Measurements from ENCODE around the gene EHD2. TPM values are rescaled to one million over a fixed set of nuclear protein-coding genes. Genes with fewer than 3 reads are reported as not detected.
A peak's percentile ranks its signal among the peaks of the same experiment; 100 is the strongest.

Gene EHD2
- total RNA-seq, 1 donor from 2014 or later = 51.5 TPM

DNA sequence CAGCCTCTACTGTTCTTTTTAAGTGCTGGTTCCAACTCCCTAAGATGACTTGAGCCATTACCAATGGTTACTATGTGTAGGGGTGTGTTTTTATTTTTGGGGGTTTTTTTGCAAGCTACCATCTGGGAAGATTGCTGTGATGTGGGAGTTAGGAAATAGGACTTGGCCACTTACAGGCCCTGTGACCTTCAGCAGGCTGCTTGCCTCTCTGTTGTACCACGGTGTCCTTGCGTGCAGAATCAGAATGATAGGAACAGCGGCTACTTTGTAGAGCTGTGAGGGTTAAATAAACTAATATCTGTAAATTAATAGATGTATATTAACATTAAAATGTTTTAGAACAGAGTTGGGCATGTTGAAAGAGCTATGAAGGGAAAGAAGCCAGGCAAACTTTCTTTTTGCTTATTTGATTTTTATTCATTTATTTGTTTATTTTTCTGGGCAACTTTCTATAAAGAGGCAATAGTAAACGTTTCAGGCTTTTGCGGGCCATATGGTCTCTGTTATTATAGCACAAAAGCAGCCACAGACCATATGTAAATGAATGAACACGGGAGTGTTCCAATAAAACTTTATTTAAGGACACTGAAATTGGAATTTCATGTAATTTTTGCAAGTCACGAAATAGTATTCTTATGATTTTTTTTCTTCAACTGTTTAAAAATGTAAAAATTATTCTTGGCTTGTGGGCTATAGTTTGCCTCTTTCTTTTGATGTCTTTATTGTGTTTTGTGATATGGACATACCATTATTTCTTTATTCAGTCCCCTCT lies 26.4 kb upstream of the EHD2 start:
- intact Hi-C loops (cut with micrococcal nuclease) = no loop called here
- ATAC-seq (no peak), DNase-seq (no peak)

DNA sequence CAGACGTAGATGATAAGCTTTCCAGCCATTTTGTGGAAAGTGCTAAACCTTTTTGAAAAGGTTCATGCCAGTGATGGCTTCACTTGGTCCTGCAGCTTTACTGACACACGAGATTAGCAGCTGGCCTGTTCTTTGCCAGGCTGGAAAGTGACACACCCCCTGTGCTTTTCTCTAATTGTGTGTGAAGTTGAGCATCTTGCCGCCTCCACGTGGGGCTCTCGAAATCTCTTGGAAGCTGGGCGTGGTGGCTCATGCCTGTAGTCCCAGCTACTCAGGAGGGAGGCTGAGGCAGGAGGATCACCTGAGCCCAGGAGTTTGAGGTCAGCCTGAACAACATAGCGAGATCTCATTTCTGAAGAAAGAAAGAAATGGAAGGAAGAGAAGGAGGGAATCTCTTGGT lies 25.3 kb upstream of the EHD2 start:
- no peak for DNase-seq
- no peak for ATAC-seq
- intact Hi-C loops (cut with micrococcal nuclease) = no loop called here

DNA sequence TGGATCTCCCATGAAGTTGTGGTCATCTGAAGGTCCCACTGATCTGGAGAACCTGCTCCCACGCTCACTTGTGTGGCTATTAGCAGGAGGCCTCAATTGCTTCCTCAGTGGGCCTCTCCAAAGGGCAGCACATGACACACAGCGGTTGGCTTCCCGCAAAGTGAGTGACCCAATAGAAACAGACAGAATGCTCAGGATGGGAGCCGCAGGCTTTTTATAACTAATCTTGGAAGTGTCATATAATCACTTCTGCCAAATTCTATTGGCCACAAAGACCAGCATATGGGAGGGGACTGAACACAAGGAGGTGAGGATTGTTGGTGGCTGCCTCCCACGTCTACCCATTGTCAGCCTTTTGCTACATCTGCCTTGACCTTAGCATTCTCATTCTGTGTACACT lies 22.1 kb upstream of the EHD2 start:
- no peak for ATAC-seq
- DNase-seq = no peak
- intact Hi-C loops (cut with micrococcal nuclease) = no loop called here

DNA sequence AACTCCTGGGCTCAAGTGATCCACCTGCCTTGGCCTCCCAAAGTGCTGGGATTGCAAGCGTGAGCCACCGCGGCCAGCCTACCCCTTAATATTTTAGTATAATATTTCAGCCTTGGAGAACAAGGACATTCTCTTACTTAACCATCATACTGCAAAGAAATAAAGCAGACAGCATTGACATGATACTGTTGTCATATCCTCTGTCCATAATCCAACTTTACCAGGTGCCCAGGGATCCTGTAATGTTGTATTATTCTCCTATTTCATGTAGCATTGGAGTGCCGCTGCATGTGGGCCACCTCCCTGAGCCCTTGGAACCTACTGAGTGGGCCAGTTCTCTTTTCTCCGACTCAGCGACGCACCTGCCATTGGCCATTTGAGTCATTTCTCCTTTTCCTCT lies 21.4 kb upstream of the EHD2 start:
- no peak for DNase-seq
- intact Hi-C loops (cut with micrococcal nuclease) = no loop called here
- ATAC-seq = no peak

DNA sequence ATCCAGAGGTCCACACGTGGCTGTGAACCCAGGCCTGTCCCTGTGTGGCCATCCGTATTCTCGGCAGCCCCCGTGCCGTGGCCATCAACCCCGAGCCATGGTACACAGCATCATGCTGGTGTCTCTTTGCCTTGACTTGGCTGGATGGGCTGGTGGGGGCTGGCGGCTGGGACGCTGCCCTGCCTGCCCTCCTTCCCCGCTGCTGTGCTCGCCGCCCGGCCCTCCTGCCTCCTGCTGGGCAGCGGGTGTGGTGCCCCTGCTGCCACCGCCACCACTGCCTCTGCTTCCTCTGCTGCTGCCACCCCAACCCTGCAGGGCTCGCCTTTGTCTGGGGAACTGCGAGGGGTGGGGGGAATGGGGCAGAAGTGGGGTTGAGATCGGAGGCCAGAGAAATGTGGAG lies 19.7 kb upstream of the EHD2 start:
- intact Hi-C loops (cut with micrococcal nuclease) = no loop called here
- ATAC-seq (no peak), DNase-seq (no peak)

DNA sequence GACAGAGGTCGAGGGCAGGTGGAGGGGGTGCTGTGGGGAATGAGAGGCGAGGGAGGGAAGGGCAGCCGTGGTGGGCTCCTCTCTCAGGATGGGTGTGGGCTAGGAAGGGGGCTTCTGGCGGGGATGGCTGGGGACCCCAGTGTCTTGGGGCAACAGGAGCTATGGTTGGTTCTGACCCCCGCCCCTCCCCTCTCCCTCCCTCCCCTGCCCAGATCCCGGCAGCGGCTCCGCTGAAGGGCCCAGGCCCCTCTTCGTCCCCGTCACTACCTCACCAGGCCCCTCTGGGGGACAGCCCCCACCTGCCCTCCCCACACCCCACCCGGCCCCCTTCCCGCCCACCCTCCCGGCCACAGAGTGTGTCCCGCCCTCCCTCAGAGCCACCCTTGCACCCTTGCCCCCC lies 19.3 kb upstream of the EHD2 start:
- intact Hi-C loops (cut with micrococcal nuclease) = no loop called here
- no peak for DNase-seq
- ATAC-seq = no peak

DNA sequence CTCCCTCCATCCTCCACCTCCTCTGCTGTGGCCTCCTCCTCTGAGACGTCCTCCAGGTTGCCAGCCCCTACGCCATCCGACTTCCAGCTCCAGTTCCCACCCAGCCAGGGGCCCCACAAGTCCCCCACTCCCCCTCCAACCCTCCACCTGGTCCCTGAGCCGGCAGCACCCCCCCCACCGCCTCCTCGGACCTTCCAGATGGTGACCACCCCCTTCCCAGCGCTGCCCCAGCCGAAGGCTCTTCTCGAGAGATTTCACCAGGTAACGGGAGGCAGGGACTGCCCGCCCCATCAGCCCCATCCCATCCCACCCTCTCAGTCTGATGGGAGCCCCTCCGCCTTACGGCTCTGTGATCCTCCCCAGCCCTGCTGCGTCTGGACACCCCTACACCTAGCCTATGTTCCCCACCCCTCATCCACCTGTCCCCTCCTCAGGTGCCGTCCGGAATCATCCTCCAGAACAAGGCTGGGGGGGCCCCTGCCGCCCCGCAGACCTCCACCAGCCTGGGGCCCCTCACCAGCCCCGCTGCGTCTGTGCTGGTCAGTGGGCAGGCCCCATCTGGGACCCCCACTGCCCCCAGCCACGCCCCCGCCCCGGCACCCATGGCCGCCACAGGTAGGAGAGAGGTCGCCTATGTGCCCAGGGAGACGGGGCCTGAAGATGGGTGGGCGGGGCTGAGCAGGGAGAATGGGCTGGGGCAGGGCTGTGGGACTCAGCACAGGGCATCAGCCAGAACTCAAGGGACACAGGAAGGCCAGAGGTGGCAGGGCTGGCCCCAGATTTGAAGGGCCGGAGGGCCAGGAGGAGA lies 18.6 kb upstream of the EHD2 start:
- no peak for DNase-seq

DNA sequence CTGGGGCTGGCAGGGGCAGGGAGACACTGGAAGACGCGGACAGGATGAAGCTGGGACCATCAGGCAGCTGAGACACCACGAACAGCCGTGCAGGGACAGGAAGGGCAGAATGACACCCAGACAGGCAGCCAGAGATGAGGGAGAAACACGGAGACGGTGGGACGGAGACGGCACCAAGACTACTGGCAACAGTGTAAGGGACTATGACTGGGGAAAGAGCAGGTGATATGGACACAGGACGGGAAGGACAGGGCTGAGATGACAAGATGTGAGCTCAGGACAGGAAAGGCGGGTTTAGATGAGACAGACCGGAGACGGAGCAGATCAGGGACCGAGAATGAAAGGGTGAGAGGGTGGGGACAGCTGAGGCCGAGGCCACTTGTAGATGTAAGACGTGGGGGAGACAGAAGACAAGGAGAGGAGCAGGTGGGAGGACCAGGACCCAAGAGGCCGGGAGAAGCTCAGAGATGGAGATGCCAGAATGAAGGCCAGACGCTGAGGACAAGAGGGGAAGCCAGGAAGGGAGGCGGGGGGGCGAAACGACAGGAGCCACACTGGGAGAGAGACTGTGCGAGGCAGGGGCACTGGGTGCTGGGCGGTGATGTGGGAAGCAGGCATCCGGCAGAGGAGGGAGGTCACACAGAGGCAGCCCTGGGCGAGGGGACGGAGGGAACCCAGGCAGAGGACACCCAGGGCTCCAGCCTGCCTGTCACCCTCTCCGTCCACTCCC lies 17.5 kb upstream of the EHD2 start:
- DNase-seq = no peak
- ATAC-seq = no peak
- intact Hi-C loops (cut with micrococcal nuclease) = no loop called here

More for the DNA sequence above, 18.6 kb upstream of the EHD2 start:
- intact Hi-C loops (cut with micrococcal nuclease) = no loop called here
- ATAC-seq = no peak

DNA sequence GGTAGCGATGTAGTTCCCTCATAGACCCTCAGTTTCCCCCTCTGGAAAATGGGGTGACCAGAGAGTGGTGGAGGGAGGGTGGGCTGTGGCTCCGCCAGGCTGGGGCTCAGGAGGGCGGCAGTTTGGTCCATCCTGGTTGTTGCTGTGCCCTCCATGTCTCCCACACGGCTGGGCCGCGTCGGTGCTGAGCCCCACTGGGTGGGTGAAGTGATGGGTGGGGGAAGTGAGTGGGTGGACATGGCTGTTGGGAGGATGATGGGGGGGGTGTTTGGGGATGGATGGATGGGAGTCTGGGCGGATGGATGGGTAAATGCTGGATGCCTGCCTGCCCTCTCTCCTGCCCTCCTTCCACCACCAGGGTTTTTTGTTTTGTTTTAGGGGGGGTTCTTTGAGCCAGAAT lies 16.6 kb upstream of the EHD2 start:
- DNase-seq (no peak), ATAC-seq (no peak)
- intact Hi-C loops (cut with micrococcal nuclease) = no loop called here

DNA sequence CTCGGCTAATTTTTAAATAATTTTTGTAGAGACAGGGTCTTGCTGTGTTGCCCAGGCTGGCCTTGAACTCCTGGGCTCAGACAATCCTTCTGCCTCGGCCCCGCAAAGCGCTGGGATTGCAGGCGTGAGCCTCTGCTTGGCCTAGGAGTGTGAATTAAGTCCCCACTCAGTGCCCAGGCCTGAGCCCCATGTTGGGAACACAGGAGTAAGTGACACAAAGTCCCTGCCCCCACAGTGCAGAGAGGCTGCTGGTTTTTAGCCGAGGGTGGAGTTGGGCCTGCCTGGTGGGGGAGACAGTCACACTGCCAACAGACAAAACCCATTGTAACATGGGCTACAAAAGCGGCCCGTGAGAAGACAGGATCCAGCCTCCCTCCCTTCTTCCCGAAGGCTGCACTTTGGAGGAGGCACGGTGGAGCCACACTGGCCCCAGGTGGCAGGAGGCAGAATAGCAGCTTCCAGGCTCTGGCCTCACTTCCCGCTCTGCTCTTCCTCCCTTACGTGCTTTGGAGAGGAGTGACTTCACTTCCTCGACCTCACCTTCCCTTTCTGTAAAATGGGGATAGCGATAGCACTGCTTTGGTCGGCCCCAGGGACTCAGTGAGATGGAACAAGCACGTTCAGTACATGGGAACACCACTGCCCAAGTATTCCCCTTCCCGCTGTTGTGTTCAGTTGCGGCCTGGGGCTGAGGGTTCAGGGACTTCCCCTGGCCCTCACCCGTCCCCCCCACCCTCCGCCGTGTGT lies 15.2 kb upstream of the EHD2 start:
- intact Hi-C loops (cut with micrococcal nuclease) = no loop called here
- DNase-seq = peak; percentile 79

DNA sequence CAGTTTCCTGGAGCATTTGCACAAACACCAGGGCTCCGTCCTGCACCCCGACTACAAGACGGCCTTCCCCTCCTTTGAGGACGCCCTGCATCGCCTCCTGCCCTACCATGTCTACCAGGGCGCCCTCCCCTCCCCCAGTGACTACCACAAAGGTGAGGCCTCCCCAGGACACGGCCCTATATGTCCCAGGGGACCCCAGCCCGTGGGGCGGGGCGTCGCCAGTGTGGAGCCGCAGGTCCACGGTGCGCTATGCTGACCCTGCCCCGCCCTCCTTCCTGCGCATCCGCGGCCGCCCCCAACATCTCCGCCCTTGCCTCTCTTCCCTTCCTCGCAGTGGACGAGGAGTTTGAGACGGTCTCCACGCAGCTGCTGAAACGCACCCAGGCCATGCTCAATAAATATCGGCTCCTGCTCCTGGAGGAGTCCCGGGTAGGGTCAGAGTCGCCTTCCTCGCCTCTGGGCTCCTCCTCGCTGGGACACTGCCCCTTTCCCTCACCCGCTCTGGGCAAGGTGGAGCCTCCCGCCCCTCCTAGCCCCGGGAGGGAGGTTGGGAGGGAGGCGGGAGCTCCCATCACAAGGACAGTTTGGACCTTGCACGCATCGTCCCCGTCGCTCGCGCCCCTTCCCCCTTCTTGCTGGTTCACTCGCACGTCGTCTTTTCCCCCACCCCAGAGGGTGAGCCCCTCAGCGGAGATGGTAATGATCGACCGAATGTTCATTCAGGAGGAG lies 14.4 kb upstream of the EHD2 start:
- intact Hi-C loops (cut with micrococcal nuclease) = no loop called here
- peak; percentile 6 for ATAC-seq

More for the DNA sequence above, 15.2 kb upstream of the EHD2 start:
- peak; percentile 88 for ATAC-seq

DNA sequence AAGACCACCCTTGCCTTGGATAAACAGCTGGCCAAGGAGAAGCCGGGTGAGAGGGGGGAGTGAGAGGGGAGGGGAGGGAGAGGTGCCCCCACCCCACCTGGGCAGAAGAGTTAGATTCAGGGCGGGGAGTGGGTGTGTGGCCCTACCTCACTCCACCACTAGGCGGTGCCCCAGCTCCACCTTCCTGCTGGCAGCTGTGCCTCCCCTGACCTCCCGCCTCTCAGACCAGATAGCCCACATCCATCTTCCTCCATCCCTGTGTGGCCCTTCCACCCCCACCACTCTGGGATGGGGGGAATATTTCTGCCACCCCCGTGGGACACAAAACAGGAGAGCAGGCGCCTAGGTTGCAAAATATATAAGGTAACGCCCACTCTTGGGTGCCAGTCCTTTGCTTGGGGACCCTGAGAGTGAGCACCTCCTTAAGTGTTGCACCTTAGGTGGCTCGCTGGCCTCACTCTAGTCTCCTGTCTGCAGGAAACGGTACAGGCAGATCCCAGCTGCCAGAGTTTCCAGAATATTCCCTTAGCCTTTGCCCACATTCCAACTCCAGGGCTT lies 13.8 kb upstream of the EHD2 start:
- intact Hi-C loops (cut with micrococcal nuclease) = no loop called here
- ATAC-seq = peak; percentile 48
- peak; percentile 65 for DNase-seq

More for the DNA sequence above, 14.4 kb upstream of the EHD2 start:
- DNase-seq = no peak

DNA sequence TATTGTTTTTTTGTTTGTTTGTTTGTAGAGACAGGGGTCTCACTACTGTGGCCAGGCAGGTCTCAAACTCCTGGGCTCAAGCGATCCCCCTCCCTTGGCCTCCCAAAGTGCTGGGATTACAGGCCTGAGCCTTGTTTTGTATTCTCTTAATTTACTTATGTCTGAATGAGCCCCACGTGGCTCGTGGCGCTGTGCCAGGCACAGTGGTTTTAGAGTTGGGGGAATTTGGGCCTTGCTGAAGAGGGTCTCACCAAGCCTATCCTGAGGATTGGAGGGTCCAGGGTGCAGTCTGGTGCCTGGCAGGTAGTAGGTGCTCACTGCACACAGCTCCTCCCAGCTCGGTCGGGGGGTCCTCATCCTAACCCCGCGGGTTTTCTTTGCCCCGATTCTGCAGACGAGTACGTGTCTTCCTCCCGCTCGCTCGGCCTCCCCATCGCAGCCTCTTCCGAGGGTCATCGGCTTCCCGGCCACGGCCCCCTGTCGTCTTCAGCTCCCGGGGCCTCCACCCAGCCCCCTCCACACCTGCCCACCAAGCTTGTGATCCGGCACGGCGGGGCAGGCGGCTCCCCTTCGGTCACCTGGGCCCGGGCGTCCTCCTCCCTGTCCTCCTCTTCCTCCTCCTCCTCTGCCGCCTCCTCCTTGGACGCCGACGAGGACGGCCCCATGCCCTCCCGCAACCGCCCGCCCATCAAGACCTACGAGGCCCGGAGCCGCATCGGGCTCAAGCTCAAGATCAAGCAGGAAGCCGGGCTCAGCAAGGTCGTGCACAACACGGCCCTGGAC lies 12.1 kb upstream of the EHD2 start:
- intact Hi-C loops (cut with micrococcal nuclease) = no loop called here
- ATAC-seq = no peak
- no peak for DNase-seq

DNA sequence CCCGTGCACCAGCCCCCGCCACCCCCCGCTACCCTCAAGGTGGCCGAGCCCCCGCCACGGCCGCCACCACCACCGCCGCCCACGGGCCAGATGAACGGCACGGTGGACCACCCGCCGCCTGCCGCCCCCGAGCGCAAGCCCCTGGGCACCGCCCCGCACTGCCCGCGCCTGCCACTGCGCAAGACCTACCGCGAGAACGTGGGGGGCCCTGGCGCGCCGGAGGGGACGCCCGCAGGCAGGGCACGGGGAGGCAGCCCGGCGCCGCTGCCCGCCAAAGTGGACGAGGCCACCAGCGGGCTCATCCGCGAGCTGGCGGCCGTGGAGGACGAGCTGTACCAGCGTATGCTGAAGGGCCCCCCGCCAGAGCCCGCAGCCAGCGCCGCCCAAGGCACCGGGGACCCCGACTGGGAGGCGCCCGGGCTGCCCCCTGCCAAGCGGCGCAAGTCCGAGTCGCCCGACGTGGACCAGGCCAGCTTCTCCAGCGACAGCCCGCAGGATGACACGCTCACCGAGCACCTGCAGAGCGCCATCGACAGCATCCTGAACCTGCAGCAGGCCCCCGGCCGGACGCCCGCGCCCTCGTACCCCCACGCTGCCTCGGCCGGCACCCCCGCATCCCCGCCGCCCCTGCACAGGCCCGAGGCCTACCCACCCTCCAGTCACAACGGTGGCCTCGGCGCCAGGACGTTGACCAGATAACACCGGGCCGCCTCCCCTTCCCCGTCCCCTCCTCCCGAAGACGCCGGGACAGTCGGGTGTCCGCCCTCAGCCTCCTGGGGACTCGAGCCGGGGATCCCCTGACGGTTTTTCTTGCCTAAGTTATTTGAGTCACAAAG lies 11.3 kb upstream of the EHD2 start:
- ATAC-seq (no peak), DNase-seq (no peak)
- intact Hi-C loops (cut with micrococcal nuclease) = no loop called here

DNA sequence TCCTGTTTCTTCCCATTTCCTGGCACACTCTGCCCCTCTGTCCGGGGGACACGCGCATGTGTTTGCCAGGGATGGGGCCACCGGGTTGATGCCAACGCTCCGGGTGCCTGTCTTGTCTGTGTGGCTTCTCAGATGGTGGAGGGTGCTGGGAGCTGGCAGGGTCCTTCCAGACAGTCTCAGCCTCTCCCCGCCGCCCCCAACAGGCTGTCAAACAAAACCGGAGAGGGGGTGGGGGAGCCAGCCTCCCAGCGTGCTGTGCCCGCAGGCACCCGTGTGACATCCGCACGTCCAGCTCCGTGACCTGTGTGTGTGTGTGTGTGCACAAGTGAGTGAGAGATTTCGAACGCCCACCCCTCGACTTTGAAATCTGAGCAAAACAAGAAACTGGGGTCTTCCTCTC lies 10.6 kb upstream of the EHD2 start:
- no peak for DNase-seq
- intact Hi-C loops (cut with micrococcal nuclease) = no loop called here
- ATAC-seq = no peak

DNA sequence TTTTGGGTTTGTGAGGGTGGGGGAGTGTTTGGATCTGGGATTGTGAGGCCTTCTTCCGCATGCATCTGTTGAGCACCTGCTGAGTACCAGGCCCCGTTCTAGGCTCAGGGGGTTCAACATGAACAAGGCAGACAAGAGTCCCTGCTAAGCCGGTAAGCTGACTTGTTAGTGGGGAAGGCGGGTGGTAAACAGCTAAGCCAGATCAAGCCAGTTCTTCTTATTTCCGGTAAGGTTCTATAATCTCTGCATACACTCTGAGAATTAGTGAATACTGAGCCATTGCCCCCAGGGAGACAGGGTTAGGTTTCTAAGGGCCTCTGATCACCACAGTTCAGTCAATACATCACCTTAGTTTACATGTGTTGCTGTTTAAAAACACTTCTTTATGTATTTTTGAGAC lies 9.9 kb upstream of the EHD2 start:
- DNase-seq (no peak), ATAC-seq (no peak)
- intact Hi-C loops (cut with micrococcal nuclease) = no loop called here

DNA sequence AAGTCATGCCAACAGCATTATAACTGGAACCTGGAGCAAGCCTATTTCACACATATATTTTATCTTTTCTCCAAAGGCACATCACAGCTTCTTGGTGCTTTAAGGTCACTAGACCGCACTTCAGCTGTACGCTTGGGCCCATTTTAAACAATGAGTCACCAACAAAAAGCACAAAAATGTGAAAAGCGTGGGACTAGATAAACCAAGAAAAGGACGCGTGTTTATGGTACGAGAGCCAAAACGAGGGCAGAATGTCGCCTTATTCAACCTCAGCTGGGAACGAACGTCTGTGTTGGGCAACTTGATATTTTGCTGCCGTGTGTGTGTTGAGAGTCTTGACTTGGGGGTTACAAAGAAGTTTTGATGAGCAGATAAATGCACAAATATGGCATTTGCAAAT lies 9.2 kb upstream of the EHD2 start:
- DNase-seq (no peak), ATAC-seq (no peak)
- intact Hi-C loops (cut with micrococcal nuclease) = no loop called here

All from left ventricle myocardium superior (tissue), 1 donor.